Measurements from ENCODE around the gene SOX2.

Gene SOX2

GRCh38 chr3:181725131-181725731 is 13.5 kb downstream of the SOX2 start:
- no peak overlapping the region for H3K4me3 ChIP-seq (ENCODE audit: low read depth, low read length)
- TF ChIP-seq CTCF (conservative IDR thresholded peaks at IDR 0.05; ENCODE audit: low read depth, low read length): no peak
- DNase-seq (ENCODE audit: low read depth): no peak

- no peak for DNase-seq (ENCODE audit: low read depth)
- H3K4me3 ChIP-seq (ENCODE audit: low read depth, low read length): no peak overlapping the region
- no peak for TF ChIP-seq CTCF (conservative IDR thresholded peaks at IDR 0.05; ENCODE audit: low read depth, low read length)
Measured at GRCh38 chr3:181725830-181726229, 14.1 kb downstream of the SOX2 start.

- peak overlapping the region; percentile 28 for H3K4me3 ChIP-seq (ENCODE audit: low read depth, low read length)
- no peak for TF ChIP-seq CTCF (conservative IDR thresholded peaks at IDR 0.05; ENCODE audit: low read depth, low read length)
- no peak for DNase-seq (ENCODE audit: low read depth)
Measured at GRCh38 chr3:181726351-181727330, 14.9 kb downstream of the SOX2 start.

- TF ChIP-seq CTCF (conservative IDR thresholded peaks at IDR 0.05; ENCODE audit: low read depth, low read length): no peak
- peak overlapping the region; percentile 28 for H3K4me3 ChIP-seq (ENCODE audit: low read depth, low read length)
Measured at GRCh38 chr3:181727341-181728032, 15.8 kb downstream of the SOX2 start.

GRCh38 chr3:181728470-181729340 is 17.0 kb downstream of the SOX2 start:
- no peak overlapping the region for H3K4me3 ChIP-seq (ENCODE audit: low read depth, low read length)
- DNase-seq (ENCODE audit: low read depth): no peak
- no peak for TF ChIP-seq CTCF (conservative IDR thresholded peaks at IDR 0.05; ENCODE audit: low read depth, low read length)

More at GRCh38 chr3:181727341-181728032, 15.8 kb downstream of the SOX2 start:
- no peak for DNase-seq (ENCODE audit: low read depth)

GRCh38 chr3:181729341-181729869 is 17.7 kb downstream of the SOX2 start:
- no peak for TF ChIP-seq CTCF (conservative IDR thresholded peaks at IDR 0.05; ENCODE audit: low read depth, low read length)
- DNase-seq (ENCODE audit: low read depth): no peak
- H3K4me3 ChIP-seq (ENCODE audit: low read depth, low read length): no peak overlapping the region

Data from choroid plexus epithelial cell (primary cell).